Left ventricle myocardium superior (tissue), 1 donor: ENCODE results near the gene AQP5. TPM values are rescaled to one million over a fixed set of nuclear protein-coding genes. Genes with fewer than 3 reads are reported as not detected.

Experiments
- ATAC-seq: fragments of 200-7000 bp; cut with Tn5 transposase; one replicate; pipeline ENCODE4 v1.9.1; 2020; ENCODE audit warnings: mild to moderate bottlenecking, moderate library complexity
- DNase-seq: peaks from one replicate; pipeline ENCODE4 v3.0.0-alpha.2; 2020
- intact Hi-C: fragments of 100-400 bp; cut with micrococcal nuclease; formaldehyde crosslinking; loops from one replicate; pipeline ENCODE4 v1.11.0; 2022
- total RNA-seq: library from RNA; stranded (reverse); fragmentation: NEBNext Ultra II Directional; extraction: Animal tissue kit (Norgen Biotek cat#: 25700); gene quantifications from one replicate; pipeline ENCODE4 v1.2.1, GENCODE V29; 2021
- donor health status: DM: no; HTN: yes; CAD: no; lungs with severe emphysema.

Gene AQP5
- total RNA-seq, 1 donor from 2014 or later = 0.40 TPM

DNA sequence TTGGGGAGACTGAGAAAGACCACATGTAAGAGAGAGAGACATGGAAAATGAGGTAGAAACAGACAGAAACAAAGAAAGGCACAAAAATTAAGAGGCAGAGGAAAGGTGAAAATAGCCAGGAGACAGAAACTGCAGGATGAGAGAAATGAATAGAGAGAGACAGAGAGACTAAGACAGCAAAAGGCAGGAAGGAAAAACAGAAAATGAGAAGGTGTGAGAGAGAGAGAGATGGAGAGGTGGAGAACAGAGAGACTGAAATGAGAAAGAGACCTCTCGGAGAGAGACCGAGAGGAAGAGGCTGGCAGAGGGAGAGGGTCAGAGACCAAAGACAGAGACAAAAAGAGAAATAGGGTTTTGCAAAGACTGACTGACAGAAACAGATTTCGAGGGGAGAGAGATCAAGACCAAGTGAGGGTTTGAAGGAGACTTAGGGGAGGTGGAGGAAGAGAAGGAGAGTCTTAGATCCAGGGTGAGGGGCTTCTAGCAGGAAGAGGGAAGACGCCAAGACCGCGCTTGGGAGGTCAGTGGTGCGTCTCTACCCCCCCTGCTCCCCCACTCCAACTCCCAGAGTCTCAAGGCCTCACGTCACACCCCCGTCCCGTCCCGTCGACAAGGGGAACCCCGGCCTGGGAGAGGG, 1.1 kb upstream of the AQP5 start:
- no peak for ATAC-seq
- intact Hi-C loops = no loop called here
- DNase-seq = no peak

DNA sequence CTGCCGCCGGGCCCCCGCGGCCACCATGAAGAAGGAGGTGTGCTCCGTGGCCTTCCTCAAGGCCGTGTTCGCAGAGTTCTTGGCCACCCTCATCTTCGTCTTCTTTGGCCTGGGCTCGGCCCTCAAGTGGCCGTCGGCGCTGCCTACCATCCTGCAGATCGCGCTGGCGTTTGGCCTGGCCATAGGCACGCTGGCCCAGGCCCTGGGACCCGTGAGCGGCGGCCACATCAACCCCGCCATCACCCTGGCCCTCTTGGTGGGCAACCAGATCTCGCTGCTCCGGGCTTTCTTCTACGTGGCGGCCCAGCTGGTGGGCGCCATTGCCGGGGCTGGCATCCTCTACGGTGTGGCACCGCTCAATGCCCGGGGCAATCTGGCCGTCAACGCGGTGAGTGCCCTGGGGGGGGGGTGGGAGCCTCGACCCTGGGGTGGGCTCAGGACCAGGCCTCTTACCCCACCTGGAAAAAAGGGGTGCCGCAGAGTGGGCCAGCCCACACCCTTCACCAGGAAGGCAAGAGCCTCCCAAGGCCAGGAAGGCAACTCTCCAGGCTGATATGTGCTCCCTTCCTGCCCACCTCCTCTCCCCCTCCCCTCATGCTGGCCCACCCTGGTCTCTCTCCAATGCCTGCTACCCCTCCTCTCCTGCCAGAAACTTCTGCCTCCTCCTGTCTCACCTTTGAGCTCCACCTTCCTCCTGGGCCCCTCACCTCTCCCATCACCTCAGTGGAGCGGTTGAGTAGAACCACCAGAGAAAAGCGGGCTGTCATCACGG, 507 bp downstream of the AQP5 start:
- no peak for ATAC-seq
- intact Hi-C loops = no loop called here

DNA sequence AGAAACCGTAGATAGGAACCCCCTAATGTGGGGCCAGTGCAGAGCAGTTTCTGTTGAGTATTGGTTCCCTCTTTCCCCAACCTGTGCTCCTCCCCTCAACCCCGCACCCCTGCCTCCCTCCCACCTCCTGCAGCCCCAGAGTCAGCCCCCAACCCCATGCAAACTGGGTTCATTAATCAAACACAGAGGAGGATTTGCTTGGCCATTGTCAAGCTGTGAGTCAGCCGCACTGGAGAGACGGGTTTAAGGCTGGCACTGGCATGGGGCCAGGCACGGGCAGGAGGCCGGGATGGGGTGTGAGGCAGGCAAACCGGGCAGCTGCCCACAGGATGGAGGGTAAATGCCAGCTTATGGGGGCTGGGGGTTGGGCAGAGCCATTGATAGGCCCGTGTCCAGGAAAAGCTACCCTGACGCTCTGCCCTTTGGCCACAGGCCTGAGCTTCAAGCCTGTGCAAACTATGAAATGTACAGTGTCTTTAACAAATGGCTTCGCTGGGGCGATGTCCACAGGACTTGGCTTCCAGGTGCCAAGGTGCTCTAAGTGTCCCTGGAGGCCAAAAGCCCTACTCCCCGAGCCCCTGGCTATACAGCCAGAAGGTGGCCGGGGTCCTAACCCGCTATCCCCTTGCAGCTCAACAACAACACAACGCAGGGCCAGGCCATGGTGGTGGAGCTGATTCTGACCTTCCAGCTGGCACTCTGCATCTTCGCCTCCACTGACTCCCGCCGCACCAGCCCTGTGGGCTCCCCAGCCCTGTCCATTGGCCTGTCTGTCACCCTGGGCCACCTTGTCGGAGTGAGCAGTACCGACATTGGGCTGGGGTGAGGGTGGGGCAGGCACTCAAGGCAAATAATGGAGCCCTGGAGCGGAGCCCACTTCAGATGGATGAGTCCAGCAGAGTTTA, 1.4 kb downstream of the AQP5 start:
- ATAC-seq = peak; percentile 67
- peak; percentile 83 for DNase-seq
- intact Hi-C loops = no loop called here

More for the DNA sequence above, 507 bp downstream of the AQP5 start:
- no peak for DNase-seq

DNA sequence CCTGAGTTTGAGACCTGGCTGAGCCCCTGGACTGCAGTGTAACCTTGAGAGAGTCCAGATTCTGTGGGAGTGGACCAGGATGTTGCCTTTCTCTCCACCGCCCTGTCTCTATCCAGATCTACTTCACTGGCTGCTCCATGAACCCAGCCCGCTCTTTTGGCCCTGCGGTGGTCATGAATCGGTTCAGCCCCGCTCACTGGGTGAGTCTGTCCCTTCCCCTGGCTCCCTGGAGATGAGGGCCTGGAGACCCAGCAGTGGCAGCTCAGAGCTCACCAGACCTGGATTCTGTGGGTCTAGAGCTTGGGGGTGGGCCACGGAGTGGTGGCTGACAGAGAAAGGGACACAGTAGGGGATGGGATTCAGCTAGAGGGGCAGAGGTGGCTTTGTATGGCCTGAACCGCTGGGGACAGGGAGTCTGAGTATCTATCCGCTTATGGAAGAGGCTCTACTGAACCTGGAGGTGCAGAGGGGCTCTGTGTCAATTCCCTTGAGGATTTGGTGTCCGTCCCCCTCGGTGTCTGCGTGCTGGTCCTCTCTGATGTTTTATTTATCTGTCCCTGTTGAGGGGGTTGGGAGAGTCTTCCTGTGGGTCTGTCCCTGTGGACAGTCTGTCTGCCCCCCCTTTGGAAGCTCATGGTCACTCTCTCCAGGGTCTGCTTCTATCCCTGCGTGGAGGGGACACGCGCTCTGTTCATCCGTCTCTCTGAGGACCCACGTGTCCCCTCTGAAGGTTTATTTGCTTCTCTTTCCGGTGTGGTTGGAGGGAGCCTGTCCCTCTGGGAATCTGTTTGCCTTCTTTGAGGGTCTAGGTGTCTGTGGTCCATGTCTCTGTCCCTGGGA, 2.5 kb downstream of the AQP5 start:
- intact Hi-C loops = no loop called here
- DNase-seq = no peak
- ATAC-seq = no peak

DNA sequence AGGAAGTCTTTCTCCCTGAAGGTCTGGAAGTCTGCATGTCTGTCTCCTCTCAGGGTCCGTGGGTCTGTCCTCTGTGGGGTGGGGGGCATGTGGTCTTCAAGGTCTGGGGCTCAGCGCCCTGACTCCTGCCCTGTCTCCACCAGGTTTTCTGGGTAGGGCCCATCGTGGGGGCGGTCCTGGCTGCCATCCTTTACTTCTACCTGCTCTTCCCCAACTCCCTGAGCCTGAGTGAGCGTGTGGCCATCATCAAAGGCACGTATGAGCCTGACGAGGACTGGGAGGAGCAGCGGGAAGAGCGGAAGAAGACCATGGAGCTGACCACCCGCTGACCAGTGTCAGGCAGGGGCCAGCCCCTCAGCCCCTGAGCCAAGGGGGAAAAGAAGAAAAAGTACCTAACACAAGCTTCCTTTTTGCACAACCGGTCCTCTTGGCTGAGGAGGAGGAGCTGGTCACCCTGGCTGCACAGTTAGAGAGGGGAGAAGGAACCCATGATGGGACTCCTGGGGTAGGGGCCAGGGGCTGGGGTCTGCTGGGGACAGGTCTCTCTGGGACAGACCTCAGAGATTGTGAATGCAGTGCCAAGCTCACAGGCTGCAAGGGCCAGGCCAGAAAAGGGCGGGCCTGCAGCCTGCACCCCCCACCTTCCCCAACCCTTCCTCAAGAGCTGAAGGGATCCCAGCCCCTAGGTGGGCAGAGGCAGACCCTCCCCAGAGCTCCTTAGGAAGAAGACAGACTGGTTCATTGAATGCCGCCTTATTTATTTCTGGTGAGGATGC, 3.4 kb downstream of the AQP5 start:
- no peak for ATAC-seq
- intact Hi-C loops = loop anchor here (5.0 kb wide), 1 partner anchor 92 kb away; the partner anchor contains the start of gene ASIC1

DNA sequence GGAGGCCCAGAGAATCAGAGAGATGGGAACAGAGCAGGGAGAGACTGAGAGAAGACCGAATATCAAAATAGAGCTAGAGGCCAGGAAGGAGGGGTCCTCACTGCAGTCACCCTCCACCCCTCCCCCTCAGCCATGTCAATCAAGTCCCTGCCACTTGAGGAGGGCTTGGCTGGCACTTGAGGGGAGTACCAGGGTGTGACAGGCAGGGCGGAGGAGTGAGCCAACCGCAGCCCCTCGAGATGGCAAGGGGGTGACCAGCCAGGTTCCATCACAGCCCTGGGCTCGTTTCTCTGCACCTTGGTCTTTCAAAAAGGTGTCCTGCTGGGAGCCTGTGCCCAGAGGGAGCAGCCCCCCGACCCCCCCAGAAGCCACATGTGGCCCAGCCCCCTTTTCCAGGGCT, 4.2 kb downstream of the AQP5 start:
- DNase-seq (no peak), ATAC-seq (no peak)
- intact Hi-C loops = loop anchor here (5.0 kb wide), 1 partner anchor 91 kb away; the partner anchor contains the start of gene ASIC1

More for the DNA sequence above, 3.4 kb downstream of the AQP5 start:
- DNase-seq = no peak

DNA sequence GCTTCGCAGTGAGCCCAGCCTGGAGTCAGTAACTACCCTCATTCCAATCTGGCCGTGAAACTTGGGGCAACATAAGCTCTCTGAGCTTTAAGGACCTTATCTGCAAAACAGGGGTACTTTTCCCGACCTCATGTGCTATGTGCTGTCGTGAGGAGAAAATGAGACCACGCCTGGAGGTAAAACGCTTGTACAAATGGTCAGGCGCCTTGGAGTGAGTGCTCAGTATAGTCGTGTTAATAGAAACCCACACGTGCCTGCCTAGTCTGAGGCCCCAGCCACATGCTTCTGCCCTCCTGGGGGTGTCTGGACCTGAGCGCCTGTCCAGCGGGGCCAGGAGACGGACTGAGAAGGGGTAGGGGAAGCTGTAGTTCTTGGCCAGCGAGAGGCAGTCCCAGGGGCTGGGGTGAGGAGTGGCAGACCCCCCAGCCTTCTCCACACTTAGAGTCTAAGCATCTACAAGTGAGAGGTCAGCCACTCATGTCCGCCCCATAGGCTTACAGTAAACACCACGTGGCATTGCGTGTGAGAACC, 4.9 kb downstream of the AQP5 start:
- no peak for ATAC-seq
- DNase-seq = no peak
- intact Hi-C loops = loop anchor here (5.0 kb wide), 1 partner anchor 91 kb away; the partner anchor contains the start of gene ASIC1

DNA sequence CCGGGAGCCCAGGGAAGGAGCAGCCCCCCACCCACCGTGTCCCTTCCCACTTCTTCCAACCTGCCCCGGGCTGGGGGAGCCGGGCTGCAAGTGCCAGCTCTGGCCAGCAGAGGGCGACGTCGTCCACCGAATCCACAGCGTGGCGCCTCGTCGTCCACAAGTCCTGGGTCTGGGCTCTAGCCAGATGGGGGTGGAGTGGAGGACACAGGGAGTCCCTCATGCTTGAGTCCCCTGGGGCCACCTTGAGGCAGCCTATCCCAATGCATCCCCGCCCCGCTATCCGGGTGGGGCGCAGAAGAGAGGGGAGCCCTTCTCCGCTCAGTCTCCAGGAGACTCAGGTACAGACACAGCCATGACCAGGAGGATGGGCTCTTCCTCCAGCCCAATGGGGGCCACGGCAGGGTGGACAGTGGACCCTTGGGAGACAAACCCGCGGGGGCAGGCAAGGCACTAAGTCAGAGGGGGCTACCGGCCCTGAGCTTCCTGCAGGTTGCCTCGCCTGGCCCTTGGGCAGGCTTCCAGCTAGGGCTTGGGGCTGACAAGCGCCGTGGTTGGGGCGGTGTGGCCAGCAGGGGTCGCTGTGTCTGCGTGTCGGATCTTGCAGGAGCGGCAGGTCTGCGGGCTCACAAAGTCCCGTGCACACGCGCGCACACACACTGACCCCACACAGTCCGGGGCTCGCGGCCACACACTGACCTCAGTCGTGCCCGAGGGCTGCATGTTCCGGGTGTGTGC, 5.5 kb downstream of the AQP5 start:
- intact Hi-C loops = loop anchor here (5.0 kb wide), 1 partner anchor 90 kb away; the partner anchor contains the start of gene ASIC1
- peak; percentile 80 for ATAC-seq
- peak; percentile 94 for DNase-seq

DNA sequence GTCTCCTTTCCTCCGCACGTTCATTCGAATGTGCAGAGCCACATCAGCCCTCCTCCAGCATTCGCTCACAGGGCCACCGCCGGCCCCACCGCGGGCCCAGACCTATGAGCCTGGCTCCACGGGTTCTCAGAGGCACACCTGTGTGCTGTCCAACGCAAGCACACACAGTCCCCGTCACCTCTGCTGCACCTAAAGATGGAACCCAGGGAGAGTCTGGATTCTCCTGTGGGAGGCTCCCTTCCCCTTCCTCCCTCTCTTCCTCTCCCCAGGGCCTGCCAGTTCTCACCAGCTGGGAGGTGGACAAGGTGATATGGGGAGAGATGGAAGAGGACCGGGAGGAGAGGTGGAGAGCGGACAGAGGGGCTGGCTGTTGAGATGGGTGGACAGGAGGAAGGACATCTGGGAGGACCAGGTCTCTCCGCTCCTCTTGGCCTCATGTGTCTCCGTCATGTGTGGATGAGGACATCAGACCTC, 6.1 kb downstream of the AQP5 start:
- intact Hi-C loops = loop anchor here (5.0 kb wide), 1 partner anchor 89 kb away; the partner anchor contains the start of gene ASIC1
- ATAC-seq (no peak), DNase-seq (no peak)

DNA sequence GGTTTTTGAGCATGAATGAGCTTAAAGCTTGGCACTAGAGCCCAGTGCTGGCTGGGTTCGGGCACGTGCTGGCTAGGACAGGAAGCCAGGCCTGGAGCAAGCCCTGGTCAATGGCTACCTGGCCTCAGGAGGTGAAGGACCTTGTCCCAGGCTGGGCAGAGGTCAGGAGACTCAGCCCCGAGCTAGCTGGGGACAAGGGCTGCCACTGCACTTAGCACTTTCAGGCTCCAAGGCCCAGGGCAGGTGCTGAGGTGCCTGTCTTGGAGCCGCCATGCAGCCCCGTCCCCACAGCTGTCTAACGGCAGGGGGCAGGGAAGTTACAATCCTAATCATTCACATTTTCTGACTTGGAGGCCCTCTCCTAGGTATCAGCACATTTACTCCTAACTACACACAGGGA, 6.8 kb downstream of the AQP5 start:
- intact Hi-C loops = loop anchor here (5.0 kb wide), 1 partner anchor 89 kb away; the partner anchor contains the start of gene ASIC1
- no peak for DNase-seq
- no peak for ATAC-seq

DNA sequence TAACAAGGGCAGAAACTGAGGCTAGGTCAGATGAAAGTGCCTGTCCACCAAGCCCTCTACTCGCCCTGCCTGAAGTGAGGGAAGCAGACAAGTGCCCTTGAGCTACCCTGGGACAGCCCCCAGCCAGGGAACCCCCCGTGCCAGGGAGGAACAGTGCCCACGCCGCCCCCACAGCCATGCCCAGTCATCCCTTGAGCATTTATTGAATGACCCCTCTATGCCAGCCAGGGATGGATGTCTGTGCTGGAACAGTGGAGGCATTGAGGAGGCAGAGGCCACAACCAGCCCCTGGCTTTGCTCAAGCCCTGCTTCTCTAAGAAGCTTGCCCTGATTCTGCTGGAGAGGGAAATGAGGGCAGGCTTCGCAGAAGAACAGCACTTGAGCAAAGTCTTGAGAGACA, 7.4 kb downstream of the AQP5 start:
- intact Hi-C loops = loop anchor here (5.0 kb wide), 1 partner anchor 88 kb away; the partner anchor contains the start of gene ASIC1
- DNase-seq = no peak
- no peak for ATAC-seq

DNA sequence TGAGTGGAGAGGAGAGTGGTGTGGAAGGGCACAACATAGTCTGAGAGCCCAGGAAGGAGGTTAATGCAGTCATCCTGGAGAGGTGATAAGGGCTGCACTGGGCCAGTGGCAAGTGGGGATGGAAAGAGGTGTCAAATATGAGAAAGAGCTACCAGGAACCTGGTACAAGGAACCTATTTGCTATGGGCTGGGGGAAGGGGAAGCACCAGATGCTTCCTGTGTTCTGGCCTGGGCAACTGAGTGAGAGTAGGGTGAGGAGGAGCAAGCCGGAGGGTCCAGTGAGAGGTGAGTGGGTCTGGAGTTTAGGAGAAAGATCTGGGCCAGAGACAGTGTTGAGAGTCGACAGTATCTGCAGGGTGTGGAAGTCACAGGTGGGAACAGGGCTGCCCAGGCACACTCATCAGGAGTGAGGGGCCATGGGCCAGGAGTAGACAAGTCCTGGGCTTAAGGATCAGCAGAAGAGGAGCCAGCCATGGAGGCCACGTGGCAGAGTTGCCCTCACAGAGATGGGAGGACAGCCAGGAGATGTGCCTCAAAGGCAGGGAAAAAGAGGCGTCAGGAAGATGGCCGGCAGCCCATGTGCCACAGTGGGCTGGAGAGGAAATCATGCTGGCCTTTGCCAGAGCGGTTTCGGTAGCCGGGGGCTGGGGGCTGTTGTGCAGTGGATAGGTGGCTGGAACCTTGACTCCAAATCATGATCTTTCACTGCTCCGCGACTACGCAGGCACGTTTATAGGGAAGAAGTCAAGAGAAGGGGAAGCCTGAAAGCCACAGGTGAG, 8.2 kb downstream of the AQP5 start:
- DNase-seq (no peak), ATAC-seq (no peak)
- intact Hi-C loops = loop anchor here (5.0 kb wide), 1 partner anchor 87 kb away; the partner anchor contains the start of gene ASIC1

DNA sequence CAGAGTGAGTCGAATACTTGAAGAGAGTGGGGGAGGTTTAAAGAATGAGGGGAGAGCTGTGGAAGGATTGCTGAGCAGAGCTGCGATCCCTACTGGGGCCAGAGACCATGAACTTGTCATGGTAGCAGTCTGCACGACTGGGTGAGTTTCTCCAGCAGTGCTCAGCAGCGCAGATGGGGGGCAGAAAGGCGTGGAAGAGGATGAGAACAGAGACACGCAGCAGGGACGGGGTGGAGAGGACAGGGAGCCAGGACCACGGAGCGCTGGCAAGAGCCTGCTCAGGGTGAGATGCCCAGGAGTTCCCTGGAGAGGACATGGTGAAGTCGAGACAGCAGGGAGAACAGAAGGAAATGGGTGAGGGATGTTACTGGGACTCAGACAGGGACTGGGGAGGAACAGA, 9.0 kb downstream of the AQP5 start:
- ATAC-seq (no peak), DNase-seq (no peak)
- intact Hi-C loops = no loop called here

DNA sequence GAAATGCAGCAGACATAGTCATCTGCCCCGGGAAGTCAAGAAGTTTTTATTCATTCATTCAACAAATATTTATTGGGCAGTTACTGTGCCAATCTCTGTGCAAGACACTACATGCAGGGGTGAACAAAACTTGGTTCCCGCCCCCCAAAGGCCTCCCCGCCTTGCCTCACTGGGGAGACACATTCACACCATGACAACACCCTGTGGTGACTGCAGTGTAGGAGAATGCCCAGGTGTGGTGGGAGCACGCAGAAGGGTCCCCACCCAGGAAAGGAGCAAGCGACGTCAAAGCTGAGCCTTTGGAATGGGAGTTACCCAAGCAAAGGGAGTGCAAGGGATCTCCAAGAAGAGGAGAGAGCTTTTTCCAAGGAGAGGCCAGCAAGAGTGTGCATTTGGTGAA, 9.5 kb downstream of the AQP5 start:
- ATAC-seq (no peak), DNase-seq (no peak)
- intact Hi-C loops = no loop called here

DNA sequence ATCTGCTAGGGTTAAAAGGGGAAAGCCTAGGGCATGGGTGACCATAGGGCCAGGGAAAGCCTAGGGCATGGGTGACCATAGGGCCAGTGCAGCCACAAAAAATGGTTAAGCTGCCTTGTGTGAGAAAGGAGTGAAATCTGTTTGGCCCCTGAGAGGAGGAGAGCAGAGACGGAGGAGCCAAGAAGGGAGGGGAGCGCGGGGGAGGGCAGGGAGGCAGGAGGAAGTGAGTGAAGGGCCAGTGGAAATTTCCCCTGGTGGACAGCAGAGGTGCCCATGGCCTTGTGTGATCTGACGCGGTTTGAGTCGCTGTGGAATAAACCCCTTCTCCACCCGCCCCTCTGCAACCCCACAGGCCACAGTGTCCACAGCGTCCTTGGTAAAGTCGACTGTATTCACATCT, 10.5 kb downstream of the AQP5 start:
- no peak for ATAC-seq
- intact Hi-C loops = no loop called here
- no peak for DNase-seq
